Measurements from ENCODE around the gene FGF13.
A peak's percentile ranks its signal among the peaks of the same experiment; 100 is the strongest.

Gene FGF13

GRCh38 chrX:138756234-138756633 lies 44.7 kb upstream of the FGF13 start (continued):
- no peak for TF ChIP-seq ZSCAN30 (tag by site-specific recombination; IDR thresholded peaks at IDR 0.05)
- TF ChIP-seq ZNF211 (tag by site-specific recombination; IDR thresholded peaks at IDR 0.05; ENCODE audit: low read depth), result no peak
- TF ChIP-seq ZNF654 (tag by site-specific recombination; IDR thresholded peaks at IDR 0.05; ENCODE audit: low read depth), result peak; percentile 50
- TF ChIP-seq ZNF133 (tag by site-specific recombination; IDR thresholded peaks at IDR 0.05), result no peak

DNA sequence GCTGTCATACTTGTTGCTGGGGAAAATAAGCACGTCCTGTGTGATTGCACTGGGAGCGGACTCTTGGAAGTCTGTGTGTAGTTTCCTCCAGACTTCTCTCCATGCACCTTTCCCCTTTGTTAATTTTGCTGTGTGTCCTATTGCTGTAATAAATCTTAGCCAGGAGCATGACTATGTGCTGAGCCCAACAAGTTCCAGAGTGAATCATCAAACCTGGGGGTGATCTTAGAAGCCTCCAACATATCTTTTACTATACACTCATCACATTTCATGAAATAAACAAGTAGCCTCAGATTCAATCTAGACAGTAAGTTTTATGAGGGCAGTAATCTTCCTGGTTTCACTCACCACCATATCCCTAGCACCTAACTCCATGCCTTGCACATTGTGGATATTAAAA lies 43.3 kb upstream of the FGF13 start:
- H3K9me3 ChIP-seq (ENCODE audit: control insufficient read depth, insufficient read depth, low read depth, low read length), result no peaks in the 10 kb centered on the region
- POLR2A ChIA-PET, result no interaction called here
- no peak overlapping the region for H3K4me3 ChIP-seq (ENCODE audit: low read depth, low read length)
- TF ChIP-seq SCRT2 (tag by site-specific recombination; IDR thresholded peaks at IDR 0.05) (peak; percentile 32; the same call in 1 of the 2 replicates), ZNF132 (tag by site-specific recombination; IDR thresholded peaks at IDR 0.05; ENCODE audit: borderline replicate concordance) (no peak)
- no peak overlapping the region for H3K27ac ChIP-seq (ENCODE audit: extremely low read depth, low read depth, low read length)
- CTCF ChIA-PET, result interaction anchor here (0.6 to 2.4 kb wide), 4 partner anchors 9 to 1386 kb away, joined by 3 to 13 read pairs (median 4); no protein-coding TSS in a partner anchor
- H3K36me3 ChIP-seq (ENCODE audit: control insufficient read depth in 2 of 2, insufficient read depth in 1 of 2, low read length in 2 of 2), result no peaks in the 10 kb centered on the region
- H3K4me1 ChIP-seq (ENCODE audit: control insufficient read depth, insufficient read depth, low read length), result no peaks in the 10 kb centered on the region

- Histone ChIP-seq H3K4me3 (ENCODE audit: low read depth, low read length) (no peak overlapping the region), H3K9me3 (ENCODE audit: control insufficient read depth, insufficient read depth, low read depth, low read length) (no peaks in the 10 kb centered on the region), H3K27ac (ENCODE audit: extremely low read depth, low read depth, low read length) (no peak overlapping the region), H3K36me3 (ENCODE audit: control insufficient read depth in 2 of 2, insufficient read depth in 1 of 2, low read length in 2 of 2) (no peaks in the 10 kb centered on the region), H3K4me1 (ENCODE audit: control insufficient read depth, insufficient read depth, low read length) (no peaks in the 10 kb centered on the region)
- POLR2A ChIA-PET, result no interaction called here
- TF ChIP-seq ZNF654 (tag by site-specific recombination; IDR thresholded peaks at IDR 0.05; ENCODE audit: low read depth) (peak; percentile 60), ZNF2 (tag by site-specific recombination; IDR thresholded peaks at IDR 0.05) (no peak)
- CTCF ChIA-PET, result interaction anchor here (0.6 to 4.3 kb wide), 11 partner anchors 9 to 1918 kb away, joined by 3 to 26 read pairs (median 4); no protein-coding TSS in a partner anchor
These were observed 37.0 kb upstream of the FGF13 start for GRCh38 chrX:138748480-138748879.

DNA sequence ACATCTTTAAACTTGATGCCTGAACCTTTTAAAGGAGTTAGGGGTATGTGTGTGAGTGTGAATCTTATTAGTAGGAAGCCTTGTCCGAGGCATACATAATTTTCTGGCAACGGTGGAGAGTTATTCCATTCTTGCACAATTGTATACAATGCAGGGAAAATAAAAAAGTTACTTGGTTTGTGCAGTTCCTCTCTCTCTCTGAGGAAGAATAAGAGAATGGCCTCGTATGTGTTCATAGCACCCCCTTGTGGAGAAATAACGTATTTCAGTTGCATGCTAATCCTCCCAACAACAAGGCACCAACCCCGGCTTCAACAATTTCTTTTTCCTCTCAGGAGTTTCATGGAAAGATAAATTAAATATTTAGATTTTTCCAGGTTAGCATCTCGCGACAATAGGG lies 33.7 kb upstream of the FGF13 start:
- ChIA-PET POLR2A (no interaction called here), CTCF (interaction anchor here (0.8 to 4.3 kb wide), 11 partner anchors 8 to 633 kb away, joined by 3 to 26 read pairs (median 3); no protein-coding TSS in a partner anchor)
- Histone ChIP-seq H3K9me3 (ENCODE audit: control insufficient read depth, insufficient read depth, low read depth, low read length) (no peaks in the 10 kb centered on the region), H3K4me3 (ENCODE audit: low read depth, low read length) (no peak overlapping the region), H3K27ac (ENCODE audit: extremely low read depth, low read depth, low read length) (no peak overlapping the region), H3K36me3 (ENCODE audit: control insufficient read depth in 2 of 2, insufficient read depth in 1 of 2, low read length in 2 of 2) (no peaks in the 10 kb centered on the region), H3K4me1 (ENCODE audit: control insufficient read depth, insufficient read depth, low read length) (no peaks in the 10 kb centered on the region)
- no peak for TF ChIP-seq ZIC2 (tag by site-specific recombination; IDR thresholded peaks at IDR 0.05)
- 0 out of 2 replicates have a peak, but pooled peaks have one; percentile 19 for TF ChIP-seq ZNF660 (tag by site-specific recombination; IDR thresholded peaks at IDR 0.05)
- TF ChIP-seq, protein P1, sequence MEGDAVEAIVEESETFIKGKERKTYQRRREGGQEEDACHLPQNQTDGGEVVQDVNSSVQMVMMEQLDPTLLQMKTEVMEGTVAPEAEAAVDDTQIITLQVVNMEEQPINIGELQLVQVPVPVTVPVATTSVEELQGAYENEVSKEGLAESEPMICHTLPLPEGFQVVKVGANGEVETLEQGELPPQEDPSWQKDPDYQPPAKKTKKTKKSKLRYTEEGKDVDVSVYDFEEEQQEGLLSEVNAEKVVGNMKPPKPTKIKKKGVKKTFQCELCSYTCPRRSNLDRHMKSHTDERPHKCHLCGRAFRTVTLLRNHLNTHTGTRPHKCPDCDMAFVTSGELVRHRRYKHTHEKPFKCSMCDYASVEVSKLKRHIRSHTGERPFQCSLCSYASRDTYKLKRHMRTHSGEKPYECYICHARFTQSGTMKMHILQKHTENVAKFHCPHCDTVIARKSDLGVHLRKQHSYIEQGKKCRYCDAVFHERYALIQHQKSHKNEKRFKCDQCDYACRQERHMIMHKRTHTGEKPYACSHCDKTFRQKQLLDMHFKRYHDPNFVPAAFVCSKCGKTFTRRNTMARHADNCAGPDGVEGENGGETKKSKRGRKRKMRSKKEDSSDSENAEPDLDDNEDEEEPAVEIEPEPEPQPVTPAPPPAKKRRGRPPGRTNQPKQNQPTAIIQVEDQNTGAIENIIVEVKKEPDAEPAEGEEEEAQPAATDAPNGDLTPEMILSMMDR (tag by site-specific recombination; IDR thresholded peaks at IDR 0.05), result peak; percentile 55
- TF ChIP-seq ZNF654 (tag by site-specific recombination; IDR thresholded peaks at IDR 0.05; ENCODE audit: low read depth), result peak; percentile 86
- TF ChIP-seq ZNF707 (tag by site-specific recombination; IDR thresholded peaks at IDR 0.05), result no peak
- TF ChIP-seq, protein P2, sequence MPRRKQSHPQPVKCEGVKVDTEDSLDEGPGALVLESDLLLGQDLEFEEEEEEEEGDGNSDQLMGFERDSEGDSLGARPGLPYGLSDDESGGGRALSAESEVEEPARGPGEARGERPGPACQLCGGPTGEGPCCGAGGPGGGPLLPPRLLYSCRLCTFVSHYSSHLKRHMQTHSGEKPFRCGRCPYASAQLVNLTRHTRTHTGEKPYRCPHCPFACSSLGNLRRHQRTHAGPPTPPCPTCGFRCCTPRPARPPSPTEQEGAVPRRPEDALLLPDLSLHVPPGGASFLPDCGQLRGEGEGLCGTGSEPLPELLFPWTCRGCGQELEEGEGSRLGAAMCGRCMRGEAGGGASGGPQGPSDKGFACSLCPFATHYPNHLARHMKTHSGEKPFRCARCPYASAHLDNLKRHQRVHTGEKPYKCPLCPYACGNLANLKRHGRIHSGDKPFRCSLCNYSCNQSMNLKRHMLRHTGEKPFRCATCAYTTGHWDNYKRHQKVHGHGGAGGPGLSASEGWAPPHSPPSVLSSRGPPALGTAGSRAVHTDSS (tag by site-specific recombination; IDR thresholded peaks at IDR 0.05), result 0 out of 2 replicates have a peak, but pooled peaks have one; percentile 8

- no peak overlapping the region for H3K4me3 ChIP-seq (ENCODE audit: low read depth, low read length)
- CTCF ChIA-PET, result interaction anchor here (0.6 kb wide), 1 partner anchor 870 kb away, joined by 4 read pairs; no protein-coding TSS in a partner anchor
- H3K36me3 ChIP-seq (ENCODE audit: control insufficient read depth in 2 of 2, insufficient read depth in 1 of 2, low read length in 2 of 2), result no peaks in the 10 kb centered on the region
- POLR2A ChIA-PET, result no interaction called here
- no peak overlapping the region for H3K27ac ChIP-seq (ENCODE audit: extremely low read depth, low read depth, low read length)
- H3K4me1 ChIP-seq (ENCODE audit: control insufficient read depth, insufficient read depth, low read length), result no peaks in the 10 kb centered on the region
- TF ChIP-seq ZNF24 (tag by site-specific recombination; IDR thresholded peaks at IDR 0.05) (no peak), ZNF510 (tag by site-specific recombination; IDR thresholded peaks at IDR 0.05; ENCODE audit: insufficient replicate concordance) (no peak), ZNF830 (tag by site-specific recombination; IDR thresholded peaks at IDR 0.05; ENCODE audit: low read depth) (no peak), ZNF266 (tag by site-specific recombination; IDR thresholded peaks at IDR 0.05; ENCODE audit: low read depth) (no peak), ZNF341 (tag by site-specific recombination; IDR thresholded peaks at IDR 0.05; ENCODE audit: low read depth) (no peak), ZNF792 (tag by site-specific recombination; IDR thresholded peaks at IDR 0.05) (no peak), YY2 (tag by site-specific recombination; IDR thresholded peaks at IDR 0.05) (no peak)
- TF ChIP-seq, protein P3, sequence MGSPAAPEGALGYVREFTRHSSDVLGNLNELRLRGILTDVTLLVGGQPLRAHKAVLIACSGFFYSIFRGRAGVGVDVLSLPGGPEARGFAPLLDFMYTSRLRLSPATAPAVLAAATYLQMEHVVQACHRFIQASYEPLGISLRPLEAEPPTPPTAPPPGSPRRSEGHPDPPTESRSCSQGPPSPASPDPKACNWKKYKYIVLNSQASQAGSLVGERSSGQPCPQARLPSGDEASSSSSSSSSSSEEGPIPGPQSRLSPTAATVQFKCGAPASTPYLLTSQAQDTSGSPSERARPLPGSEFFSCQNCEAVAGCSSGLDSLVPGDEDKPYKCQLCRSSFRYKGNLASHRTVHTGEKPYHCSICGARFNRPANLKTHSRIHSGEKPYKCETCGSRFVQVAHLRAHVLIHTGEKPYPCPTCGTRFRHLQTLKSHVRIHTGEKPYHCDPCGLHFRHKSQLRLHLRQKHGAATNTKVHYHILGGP (tag by site-specific recombination; IDR thresholded peaks at IDR 0.05), result no peak
- H3K9me3 ChIP-seq (ENCODE audit: control insufficient read depth, insufficient read depth, low read depth, low read length), result no peaks in the 10 kb centered on the region
These were observed 30.7 kb upstream of the FGF13 start for GRCh38 chrX:138742217-138742616.

Data from HEK293 (cell line).